Lower lobe of right lung (tissue), 2 donors: ENCODE data around the gene KLK8. TPM values are rescaled to one million over a fixed set of nuclear protein-coding genes. Genes with fewer than 3 reads are reported as not detected.

ENCODE experiments used
- ATAC-seq, 2 donors: fragments of 200-7000 bp; cut with Tn5 transposase; one replicate each; pipeline ENCODE4 v1.9.1; 2020 to 2022; ENCODE audit warnings: mild to moderate bottlenecking in 2 of 2, moderate library complexity in 2 of 2
- DNase-seq: peaks from one replicate; pipeline ENCODE4 v3.0.0-alpha.2; 2020
- H3K27ac ChIP-seq: fragments of 200-600 bp; one replicate; pipeline ENCODE4 v1.8.0; 2022
- H3K27me3 ChIP-seq: fragments of 200-600 bp; one replicate; pipeline ENCODE4 v1.8.0; 2022; ENCODE audit warnings: low read depth
- H3K36me3 ChIP-seq: fragments of 200-600 bp; one replicate; pipeline ENCODE4 v1.8.0; 2022; ENCODE audit warnings: mild to moderate bottlenecking
- H3K4me1 ChIP-seq: fragments of 200-600 bp; one replicate; pipeline ENCODE4 v1.8.0; 2022
- H3K4me3 ChIP-seq: fragments of 200-600 bp; one replicate; pipeline ENCODE4 v1.8.0; 2022; ENCODE audit warnings: mild to moderate bottlenecking
- H3K9me3 ChIP-seq: fragments of 200-600 bp; one replicate; pipeline ENCODE4 v1.8.0; 2022
- intact Hi-C: fragments of 100-400 bp; cut with DNase I; formaldehyde crosslinking; loops from one replicate; pipeline ENCODE4 v1.11.0; 2022
- total RNA-seq: library from RNA; stranded (reverse); fragmentation: NEBNext Ultra II Directional; extraction: Animal tissue kit (Norgen Biotek cat#: 25700); gene quantifications from one replicate; pipeline ENCODE4 v1.2.1, GENCODE V29; 2021
- TF ChIP-seq, protein P1 (sequence below): fragments of 200-600 bp; IDR thresholded peaks from one replicate; pipeline ENCODE4 v1.8.0; 2022; ENCODE audit warnings: antibody characterized with exemption, mild to moderate bottlenecking
- donor health status: DM: no; HTN: yes; CAD: no; lungs with severe emphysema.

The KLK8 gene
- total RNA-seq, 1 donor from 2014 or later = not detected

DNA sequence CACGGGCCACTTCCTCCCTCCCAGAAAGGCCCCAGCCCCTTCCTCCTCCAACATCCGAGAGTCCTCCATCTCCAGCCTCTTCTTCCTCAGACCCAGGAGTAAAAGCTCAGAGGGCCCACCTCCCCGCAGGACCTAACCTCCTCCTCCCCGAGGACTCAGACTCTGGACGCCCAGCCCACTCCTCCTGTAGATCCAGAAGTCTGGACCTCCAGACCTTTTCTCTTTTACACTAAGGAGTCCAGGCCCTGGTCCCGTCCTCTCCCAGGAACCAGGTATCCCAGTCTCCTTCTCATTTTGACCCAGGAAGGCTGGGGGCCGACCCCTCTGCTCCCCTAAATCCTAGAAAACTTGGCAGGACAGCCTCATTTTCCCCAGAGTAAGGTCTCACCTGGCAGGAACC lies 1.9 kb upstream of the KLK8 start:
- Histone ChIP-seq H3K27ac (no peak overlapping the region), H3K4me1 (no peaks in the 10 kb centered on the region), H3K9me3 (no peaks in the 10 kb centered on the region), H3K4me3 (no peak overlapping the region), H3K27me3 (peaks cover 51% of the 10 kb centered on the region), H3K36me3 (no peaks in the 10 kb centered on the region)
- intact Hi-C loops = no loop called here
- DNase-seq = no peak
- no peak for ATAC-seq
- TF ChIP-seq, protein P1, sequence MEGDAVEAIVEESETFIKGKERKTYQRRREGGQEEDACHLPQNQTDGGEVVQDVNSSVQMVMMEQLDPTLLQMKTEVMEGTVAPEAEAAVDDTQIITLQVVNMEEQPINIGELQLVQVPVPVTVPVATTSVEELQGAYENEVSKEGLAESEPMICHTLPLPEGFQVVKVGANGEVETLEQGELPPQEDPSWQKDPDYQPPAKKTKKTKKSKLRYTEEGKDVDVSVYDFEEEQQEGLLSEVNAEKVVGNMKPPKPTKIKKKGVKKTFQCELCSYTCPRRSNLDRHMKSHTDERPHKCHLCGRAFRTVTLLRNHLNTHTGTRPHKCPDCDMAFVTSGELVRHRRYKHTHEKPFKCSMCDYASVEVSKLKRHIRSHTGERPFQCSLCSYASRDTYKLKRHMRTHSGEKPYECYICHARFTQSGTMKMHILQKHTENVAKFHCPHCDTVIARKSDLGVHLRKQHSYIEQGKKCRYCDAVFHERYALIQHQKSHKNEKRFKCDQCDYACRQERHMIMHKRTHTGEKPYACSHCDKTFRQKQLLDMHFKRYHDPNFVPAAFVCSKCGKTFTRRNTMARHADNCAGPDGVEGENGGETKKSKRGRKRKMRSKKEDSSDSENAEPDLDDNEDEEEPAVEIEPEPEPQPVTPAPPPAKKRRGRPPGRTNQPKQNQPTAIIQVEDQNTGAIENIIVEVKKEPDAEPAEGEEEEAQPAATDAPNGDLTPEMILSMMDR = no peak

DNA sequence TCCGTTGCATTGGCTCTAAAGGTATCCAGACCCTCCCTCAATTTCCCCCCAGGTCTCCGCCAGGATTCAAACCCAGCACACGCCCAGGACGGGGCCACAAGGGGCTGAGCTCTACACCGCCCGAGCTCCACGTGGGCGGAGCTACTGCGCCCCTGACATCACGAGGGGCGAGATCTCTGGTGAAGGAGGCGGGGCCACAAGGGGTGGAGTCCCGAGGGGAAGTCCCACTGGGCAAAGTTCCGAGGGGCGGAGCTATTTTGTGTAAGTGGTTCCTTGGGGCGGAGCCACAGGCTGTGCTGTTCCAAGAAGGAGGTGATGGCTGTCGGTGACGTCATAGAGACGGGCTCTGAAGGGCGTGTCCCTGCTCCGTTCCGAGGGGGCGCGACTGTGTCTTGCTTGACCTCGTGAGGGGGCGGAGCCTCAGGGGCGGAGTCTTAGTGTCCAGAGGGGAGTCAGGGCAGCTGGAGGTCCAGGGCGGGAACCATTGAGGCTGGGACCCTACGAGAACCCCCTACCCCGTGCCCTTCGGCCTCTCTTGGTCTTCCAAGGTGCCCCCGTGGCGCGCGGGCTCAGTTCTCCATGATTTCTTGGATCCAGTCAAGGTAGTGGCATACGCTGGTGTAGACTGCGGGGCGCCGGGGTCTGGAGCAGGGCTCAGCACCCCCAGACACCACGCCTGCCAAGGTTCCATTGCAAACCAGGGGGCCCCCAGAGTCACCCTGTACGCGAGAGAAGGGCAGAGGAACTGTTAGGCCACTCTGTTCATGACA lies 1.3 kb upstream of the KLK8 start:
- Histone ChIP-seq H3K27ac (no peak overlapping the region), H3K9me3 (no peaks in the 10 kb centered on the region), H3K36me3 (no peaks in the 10 kb centered on the region), H3K4me3 (no peak overlapping the region), H3K27me3 (peaks cover 51% of the 10 kb centered on the region), H3K4me1 (no peaks in the 10 kb centered on the region)
- intact Hi-C loops = no loop called here
- TF ChIP-seq, protein P1 = no peak
- DNase-seq (no peak), ATAC-seq (peak in 1 of 2 donors; percentile 21)

DNA sequence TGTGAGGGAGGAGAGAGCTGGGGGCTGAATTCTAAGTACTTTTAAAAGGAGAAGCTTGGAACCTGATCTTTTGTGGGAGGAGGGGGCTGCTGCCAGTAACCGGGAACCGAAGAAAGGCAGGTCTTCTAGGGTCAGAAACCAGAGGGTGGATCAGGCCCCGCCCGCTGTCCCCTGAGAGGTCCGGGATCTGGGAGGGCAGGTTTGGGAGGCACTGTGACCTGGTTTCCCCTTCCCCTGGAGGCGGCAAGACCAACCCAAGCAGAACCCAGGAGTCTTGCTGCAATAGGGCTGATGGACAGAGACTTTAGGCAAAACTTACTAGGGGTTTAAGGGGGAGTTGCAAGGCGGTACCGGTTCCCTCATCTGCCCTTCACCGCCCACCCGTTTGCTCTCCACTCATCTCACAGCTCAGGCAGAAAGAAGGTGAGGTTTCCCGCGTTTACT lies 707 bp upstream of the KLK8 start:
- no peak for DNase-seq
- H3K27me3 ChIP-seq = peaks cover 51% of the 10 kb centered on the region

DNA sequence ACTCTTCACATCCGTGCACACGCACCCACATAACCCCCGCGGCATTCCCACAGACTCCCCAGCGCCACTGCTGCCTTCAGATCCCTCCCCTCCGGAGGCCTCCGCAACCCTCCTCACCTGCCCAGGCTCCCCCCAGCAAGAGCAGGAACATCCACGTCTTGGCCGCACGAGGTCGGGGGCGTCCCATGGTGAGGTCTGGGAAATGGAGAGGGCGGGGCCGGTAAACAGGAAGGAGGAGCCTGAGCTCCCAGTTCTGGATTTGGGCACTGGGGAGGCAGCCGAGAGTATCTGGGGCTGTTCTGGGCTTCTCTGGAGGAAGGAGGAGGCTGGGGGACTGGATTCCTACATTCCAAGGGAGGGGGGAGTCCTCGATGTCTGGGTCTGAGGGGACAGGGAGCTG lies 423 bp downstream of the KLK8 start:
- intact Hi-C loops = no loop called here
- Histone ChIP-seq H3K4me3 (no peak overlapping the region), H3K36me3 (no peaks in the 10 kb centered on the region), H3K4me1 (no peaks in the 10 kb centered on the region), H3K27me3 (peaks cover 44% of the 10 kb centered on the region), H3K9me3 (no peaks in the 10 kb centered on the region), H3K27ac (no peak overlapping the region)
- ATAC-seq (no peak), DNase-seq (no peak)
- TF ChIP-seq, protein P1 = no peak

More for the DNA sequence above, 707 bp upstream of the KLK8 start:
- Histone ChIP-seq H3K4me1 (no peaks in the 10 kb centered on the region), H3K36me3 (no peaks in the 10 kb centered on the region), H3K4me3 (no peak overlapping the region), H3K27ac (no peak overlapping the region), H3K9me3 (no peaks in the 10 kb centered on the region)
- intact Hi-C loops = no loop called here
- ATAC-seq = no peak
- TF ChIP-seq, protein P1 = no peak

DNA sequence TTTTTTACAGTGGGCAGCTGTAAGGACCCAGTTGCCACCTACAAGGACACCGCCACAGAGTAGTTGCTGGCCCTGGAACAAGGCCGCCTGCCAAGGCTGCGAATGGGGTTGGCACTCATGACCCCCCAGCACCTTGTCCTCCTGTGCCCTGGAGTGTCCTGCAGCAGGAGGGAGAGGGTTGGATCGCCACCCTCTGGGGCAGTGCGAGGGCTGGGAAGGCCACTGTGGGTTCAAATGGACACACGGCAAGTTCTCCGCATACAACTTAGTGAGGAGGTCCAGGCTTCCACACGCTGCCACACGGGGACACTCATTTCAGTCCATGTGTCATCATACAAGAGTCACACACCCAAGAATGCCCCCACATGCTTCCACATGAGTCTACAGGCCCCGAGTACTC lies 978 bp downstream of the KLK8 start:
- Histone ChIP-seq H3K4me3 (no peak overlapping the region), H3K4me1 (no peaks in the 10 kb centered on the region), H3K27ac (no peak overlapping the region), H3K27me3 (peaks cover 44% of the 10 kb centered on the region), H3K9me3 (no peaks in the 10 kb centered on the region), H3K36me3 (no peaks in the 10 kb centered on the region)
- TF ChIP-seq, protein P1 = no peak
- intact Hi-C loops = no loop called here
- DNase-seq = no peak
- ATAC-seq = peak in 1 of 2 donors; percentile 18
